ENCODE data around the gene LST1.
"Not testable (repeated sequence)": the region's sequence is repeated elsewhere in the genome, so short reads cannot be mapped to it uniquely, and the experiment has no call there.

The LST1 gene

DNA sequence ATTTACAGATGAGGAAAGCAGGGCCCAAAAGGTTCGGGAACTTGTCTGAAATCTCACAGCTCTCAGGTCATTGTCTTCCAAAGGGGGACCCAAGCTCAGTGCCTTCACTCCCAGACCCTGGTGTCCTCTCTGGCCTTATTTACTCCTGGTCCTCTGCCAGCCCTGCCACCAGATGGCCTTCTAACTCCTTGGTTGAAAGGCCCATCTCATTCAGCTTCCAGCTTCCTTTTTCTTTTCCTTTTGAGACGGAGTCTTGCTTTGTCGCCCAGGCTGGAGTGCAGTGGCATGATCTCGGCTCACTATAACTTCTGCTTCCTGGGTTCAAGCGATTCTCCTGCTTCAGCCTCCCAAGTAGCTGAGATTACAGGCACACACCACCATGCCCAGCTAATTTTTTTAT lies 34.7 kb upstream of the LST1 start:
- not testable (repeated sequence) for H3K4me3 ChIP-seq (ENCODE audit: low read depth, low read length)
- TF ChIP-seq CTCF (IDR thresholded peaks at IDR 0.05; ENCODE audit: insufficient read depth, low read depth, low read length, missing control alignments): peak; percentile 78
- peak; percentile 88 for DNase-seq (ENCODE audit: low read depth)

- peak overlapping the region; percentile 9 for H3K4me3 ChIP-seq (ENCODE audit: low read depth, low read length)
- DNase-seq (ENCODE audit: low read depth): peak; percentile 55
- no peak for TF ChIP-seq CTCF (IDR thresholded peaks at IDR 0.05; ENCODE audit: insufficient read depth, low read depth, low read length, missing control alignments)
These were observed 29.8 kb upstream of the LST1 start for GRCh38 chr6:31556307-31556706.

- peak; percentile 43 for DNase-seq (ENCODE audit: low read depth)
- TF ChIP-seq CTCF (IDR thresholded peaks at IDR 0.05; ENCODE audit: insufficient read depth, low read depth, low read length, missing control alignments): no peak
- H3K4me3 ChIP-seq (ENCODE audit: low read depth, low read length): peak overlapping the region; percentile 58
These were observed 28.4 kb upstream of the LST1 start for GRCh38 chr6:31557443-31558317.

- no peak for DNase-seq (ENCODE audit: low read depth)
- no peak for TF ChIP-seq CTCF (IDR thresholded peaks at IDR 0.05; ENCODE audit: insufficient read depth, low read depth, low read length, missing control alignments)
- H3K4me3 ChIP-seq (ENCODE audit: low read depth, low read length): peak overlapping the region; percentile 58
These were observed 27.8 kb upstream of the LST1 start for GRCh38 chr6:31558318-31558625.

DNA sequence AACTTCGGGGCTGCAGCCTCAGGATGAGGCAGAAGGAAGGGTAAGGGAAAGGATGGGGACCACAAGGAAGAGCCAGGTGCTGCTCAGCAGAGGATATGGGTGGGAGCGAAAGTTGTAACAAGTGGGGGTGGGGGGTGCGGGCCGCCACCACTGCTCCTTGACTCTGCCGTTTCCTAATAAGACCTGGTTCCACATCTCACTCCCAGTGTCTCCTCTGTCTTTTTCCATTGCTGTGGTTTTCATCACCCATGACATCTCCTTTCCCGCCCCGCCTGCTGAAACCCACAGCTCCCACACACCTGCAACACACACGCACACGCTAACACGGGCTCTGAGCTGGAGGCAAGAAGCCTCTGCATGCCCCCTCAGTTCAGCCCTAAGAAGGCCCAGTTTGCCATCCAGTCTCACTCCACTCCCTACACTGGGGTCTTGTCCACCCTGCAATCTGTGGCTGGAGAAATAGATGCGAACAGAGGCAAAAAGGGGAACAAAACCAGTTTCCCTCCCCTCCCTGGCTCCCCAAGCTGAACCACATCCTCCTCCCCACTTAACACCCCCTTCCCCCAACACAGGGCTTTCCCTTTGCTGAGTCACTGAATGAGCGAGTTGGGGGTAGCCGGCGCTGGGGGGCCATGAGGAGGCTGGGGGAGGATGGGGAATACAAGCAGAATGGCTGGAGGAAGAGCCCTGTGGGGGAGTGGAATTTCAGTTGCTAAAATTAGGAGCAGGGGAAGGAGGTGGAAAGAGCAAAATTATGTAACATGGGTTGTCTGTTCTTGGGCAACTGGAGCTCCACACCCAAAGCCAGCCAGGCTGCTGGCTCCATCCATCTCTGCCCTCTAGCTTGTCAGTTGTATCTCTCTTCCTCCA lies 27.2 kb upstream of the LST1 start:
- TF ChIP-seq CTCF (IDR thresholded peaks at IDR 0.05; ENCODE audit: insufficient read depth, low read depth, low read length, missing control alignments): no peak
- peak; percentile 91 for DNase-seq (ENCODE audit: low read depth)
- H3K4me3 ChIP-seq (ENCODE audit: low read depth, low read length): peak overlapping the region; percentile 58

DNA sequence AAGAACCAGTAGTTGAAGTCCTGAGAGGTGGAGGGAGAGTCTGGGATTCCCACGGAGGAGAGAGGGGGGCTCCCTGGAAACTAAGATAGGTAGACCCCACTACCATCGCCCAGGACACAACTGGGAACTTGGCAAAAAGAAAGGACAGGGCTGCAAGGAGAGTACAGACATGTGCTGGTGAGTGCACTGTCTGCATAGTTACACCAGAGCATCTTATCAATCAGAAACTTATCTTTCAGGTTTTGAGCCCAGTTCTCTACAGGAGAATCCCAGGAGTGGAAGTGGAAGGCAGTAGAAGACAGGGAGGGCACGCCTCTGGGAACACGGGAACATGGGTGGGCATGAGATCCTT lies 26.5 kb upstream of the LST1 start:
- no peak for DNase-seq (ENCODE audit: low read depth)
- H3K4me3 ChIP-seq (ENCODE audit: low read depth, low read length): peak overlapping the region; percentile 58
- TF ChIP-seq CTCF (IDR thresholded peaks at IDR 0.05; ENCODE audit: insufficient read depth, low read depth, low read length, missing control alignments): no peak

All from GM12865 (cell line).